HEK293 (cell line): ENCODE measurements around the gene C2.

ENCODE experiments used
- CTCF ChIA-PET: fragments of 350-600 bp; formaldehyde crosslinking; extraction: SDS; loops from one replicate; lab custom pipeline; 2021; ENCODE audit warnings: antibody characterized with exemption; lab: Yijun Ruan, JAX
- POLR2A ChIA-PET: fragments of 300-600 bp; formaldehyde crosslinking; extraction: SDS; loops from one replicate; lab custom pipeline; 2020; ENCODE audit warnings: antibody characterized with exemption, inconsistent platforms; lab: Yijun Ruan, JAX
- H3K27ac ChIP-seq: fragments of 200-500 bp; sonication (Bioruptor generic); 2 replicates; pipeline ENCODE4 v1.5.1; 2014; ENCODE audit warnings: low read depth, low read length, control low read depth, inconsistent platforms; ENCODE audit errors: extremely low read depth
- H3K36me3 ChIP-seq, 2 experiments: fragments of 200-500 bp in 1 of 2; sonication (Bioruptor generic) in 1 of 2; 1 replicate in 1 of 2; 2 replicates in 1 of 2; pipeline ENCODE4 v1.5.1; 2014 to 2017; ENCODE audit warnings: inconsistent platforms in 2 of 2, low read length in 2 of 2; ENCODE audit not compliant: control insufficient read depth in 2 of 2, insufficient read depth in 1 of 2
- H3K4me1 ChIP-seq: fragments of 200-500 bp; sonication (Bioruptor generic); 2 replicates; pipeline ENCODE4 v1.5.1; 2014; ENCODE audit warnings: mild to moderate bottlenecking, low read length, inconsistent platforms; ENCODE audit not compliant: control insufficient read depth, insufficient read depth
- H3K4me3 ChIP-seq: 2 replicates; pipeline ENCODE4 v1.5.1; 2011; ENCODE audit warnings: low read depth, mild to moderate bottlenecking, control low read depth, low read length, moderate library complexity
- H3K9me3 ChIP-seq: fragments of 200-500 bp; sonication (Bioruptor generic); 2 replicates; pipeline ENCODE4 v1.5.1; 2014; ENCODE audit warnings: low read depth, low read length, inconsistent platforms; ENCODE audit not compliant: control insufficient read depth, insufficient read depth
- KLF1 ChIP-seq: fragments of 450-650 bp; formaldehyde crosslinking; IDR thresholded peaks from 2 replicates; pipeline ENCODE4 v1.5.1; 2016; ENCODE audit warnings: missing biosample characterization, missing genetic modification characterization
- KLF7 ChIP-seq: fragments of 450-650 bp; formaldehyde crosslinking; IDR thresholded peaks from 2 replicates; pipeline ENCODE4 v1.5.1; 2016; ENCODE audit warnings: missing biosample characterization, missing genetic modification characterization, borderline replicate concordance
- MYNN ChIP-seq: fragments of 450-650 bp; formaldehyde crosslinking; IDR thresholded peaks from 2 replicates; pipeline ENCODE4 v1.5.1; 2016; ENCODE audit warnings: missing biosample characterization, missing genetic modification characterization, borderline replicate concordance
- REPIN1 ChIP-seq: fragments of 450-650 bp; formaldehyde crosslinking; IDR thresholded peaks from 2 replicates; pipeline ENCODE4 v1.5.1; 2017; ENCODE audit warnings: missing biosample characterization, missing genetic modification characterization, low read depth
- SP3 ChIP-seq: fragments of 450-650 bp; formaldehyde crosslinking; IDR thresholded peaks from 2 replicates; pipeline ENCODE4 v1.5.1; 2016; ENCODE audit warnings: missing biosample characterization, missing genetic modification characterization
- ZNF211 ChIP-seq: fragments of 450-650 bp; formaldehyde crosslinking; IDR thresholded peaks from 2 replicates; pipeline ENCODE4 v1.5.1; 2016; ENCODE audit warnings: low read depth, missing biosample characterization, missing genetic modification characterization
- ZNF23 ChIP-seq: fragments of 450-650 bp; formaldehyde crosslinking; IDR thresholded peaks from 2 replicates; pipeline ENCODE4 v1.5.1; 2016; ENCODE audit warnings: missing biosample characterization, missing genetic modification characterization, borderline replicate concordance
- ZNF571 ChIP-seq: fragments of 450-650 bp; formaldehyde crosslinking; IDR thresholded peaks from 2 replicates; pipeline ENCODE4 v1.5.0; 2017; ENCODE audit warnings: missing biosample characterization, missing genetic modification characterization
- ZNF624 ChIP-seq: fragments of 450-650 bp; formaldehyde crosslinking; IDR thresholded peaks from 2 replicates; pipeline ENCODE4 v1.5.1; 2017; ENCODE audit warnings: missing biosample characterization, missing genetic modification characterization
- ZNF776 ChIP-seq: fragments of 450-650 bp; formaldehyde crosslinking; IDR thresholded peaks from 2 replicates; pipeline ENCODE4 v1.5.0; 2017; ENCODE audit warnings: missing biosample characterization, missing genetic modification characterization, borderline replicate concordance
- TF ChIP-seq, protein P1 (sequence below): fragments of 450-650 bp; formaldehyde crosslinking; IDR thresholded peaks from 2 replicates; pipeline ENCODE4 v1.5.1; 2016; ENCODE audit warnings: missing biosample characterization, missing genetic modification characterization, borderline replicate concordance
- TF ChIP-seq, protein P2 (sequence below): fragments of 450-650 bp; formaldehyde crosslinking; IDR thresholded peaks from 2 replicates; pipeline ENCODE4 v1.5.1; 2017; ENCODE audit warnings: missing biosample characterization, missing genetic modification characterization
- TF ChIP-seq, protein P3 (sequence below): fragments of 450-650 bp; formaldehyde crosslinking; conservative IDR thresholded peaks from 2 replicates; pipeline ENCODE4 v1.5.1; 2016; ENCODE audit warnings: low read depth, missing biosample characterization, missing genetic modification characterization
- TF ChIP-seq, protein P4 (sequence below): fragments of 450-650 bp; formaldehyde crosslinking; IDR thresholded peaks from 2 replicates; pipeline ENCODE4 v1.5.1; 2016; ENCODE audit warnings: missing biosample characterization, missing genetic modification characterization

C2 gene

DNA sequence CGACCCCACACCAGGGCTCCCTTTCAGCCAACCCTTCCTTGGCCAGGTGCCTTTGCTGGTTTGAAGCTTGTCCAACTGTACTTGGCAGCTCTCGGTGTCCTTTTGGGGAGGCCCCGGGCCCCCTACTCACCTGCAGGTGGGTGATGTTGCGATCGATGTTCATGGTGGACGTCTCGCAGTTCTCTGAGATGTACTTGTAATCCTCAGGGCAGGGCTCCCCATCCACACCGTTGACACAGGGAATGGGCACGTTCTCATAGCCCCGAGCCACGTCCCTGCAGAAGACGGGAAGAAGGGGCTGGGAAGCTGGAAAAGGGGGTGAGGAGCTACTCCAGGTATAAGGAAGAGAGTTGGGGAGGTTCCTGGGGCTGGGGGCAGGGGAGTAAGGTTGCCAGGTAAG is 43.8 kb upstream of the C2 start:
- ChIA-PET CTCF (interaction anchor here (0.6 to 1.7 kb wide), 3 partner anchors 114 to 203 kb away, joined by 3 to 5 read pairs (median 4); partner anchors contain the start of gene LY6G5C), POLR2A (interaction anchor here (0.7 to 1.4 kb wide), 3 partner anchors 17 to 56 kb away, joined by 3 to 6 read pairs (median 3); partner anchors contain the start of genes HSPA1B and NEU1)
- H3K4me1 ChIP-seq = no peaks in the 10 kb centered on the region
- H3K4me3 ChIP-seq = no peak overlapping the region
- no peak for TF ChIP-seq ZNF776 (tag by site-specific recombination)
- TF ChIP-seq ZNF624 = no peak
- TF ChIP-seq REPIN1 (tag by site-specific recombination) = no peak
- no peak for TF ChIP-seq ZNF211 (tag by site-specific recombination)
- no peak for TF ChIP-seq KLF1
- TF ChIP-seq, protein P1, sequence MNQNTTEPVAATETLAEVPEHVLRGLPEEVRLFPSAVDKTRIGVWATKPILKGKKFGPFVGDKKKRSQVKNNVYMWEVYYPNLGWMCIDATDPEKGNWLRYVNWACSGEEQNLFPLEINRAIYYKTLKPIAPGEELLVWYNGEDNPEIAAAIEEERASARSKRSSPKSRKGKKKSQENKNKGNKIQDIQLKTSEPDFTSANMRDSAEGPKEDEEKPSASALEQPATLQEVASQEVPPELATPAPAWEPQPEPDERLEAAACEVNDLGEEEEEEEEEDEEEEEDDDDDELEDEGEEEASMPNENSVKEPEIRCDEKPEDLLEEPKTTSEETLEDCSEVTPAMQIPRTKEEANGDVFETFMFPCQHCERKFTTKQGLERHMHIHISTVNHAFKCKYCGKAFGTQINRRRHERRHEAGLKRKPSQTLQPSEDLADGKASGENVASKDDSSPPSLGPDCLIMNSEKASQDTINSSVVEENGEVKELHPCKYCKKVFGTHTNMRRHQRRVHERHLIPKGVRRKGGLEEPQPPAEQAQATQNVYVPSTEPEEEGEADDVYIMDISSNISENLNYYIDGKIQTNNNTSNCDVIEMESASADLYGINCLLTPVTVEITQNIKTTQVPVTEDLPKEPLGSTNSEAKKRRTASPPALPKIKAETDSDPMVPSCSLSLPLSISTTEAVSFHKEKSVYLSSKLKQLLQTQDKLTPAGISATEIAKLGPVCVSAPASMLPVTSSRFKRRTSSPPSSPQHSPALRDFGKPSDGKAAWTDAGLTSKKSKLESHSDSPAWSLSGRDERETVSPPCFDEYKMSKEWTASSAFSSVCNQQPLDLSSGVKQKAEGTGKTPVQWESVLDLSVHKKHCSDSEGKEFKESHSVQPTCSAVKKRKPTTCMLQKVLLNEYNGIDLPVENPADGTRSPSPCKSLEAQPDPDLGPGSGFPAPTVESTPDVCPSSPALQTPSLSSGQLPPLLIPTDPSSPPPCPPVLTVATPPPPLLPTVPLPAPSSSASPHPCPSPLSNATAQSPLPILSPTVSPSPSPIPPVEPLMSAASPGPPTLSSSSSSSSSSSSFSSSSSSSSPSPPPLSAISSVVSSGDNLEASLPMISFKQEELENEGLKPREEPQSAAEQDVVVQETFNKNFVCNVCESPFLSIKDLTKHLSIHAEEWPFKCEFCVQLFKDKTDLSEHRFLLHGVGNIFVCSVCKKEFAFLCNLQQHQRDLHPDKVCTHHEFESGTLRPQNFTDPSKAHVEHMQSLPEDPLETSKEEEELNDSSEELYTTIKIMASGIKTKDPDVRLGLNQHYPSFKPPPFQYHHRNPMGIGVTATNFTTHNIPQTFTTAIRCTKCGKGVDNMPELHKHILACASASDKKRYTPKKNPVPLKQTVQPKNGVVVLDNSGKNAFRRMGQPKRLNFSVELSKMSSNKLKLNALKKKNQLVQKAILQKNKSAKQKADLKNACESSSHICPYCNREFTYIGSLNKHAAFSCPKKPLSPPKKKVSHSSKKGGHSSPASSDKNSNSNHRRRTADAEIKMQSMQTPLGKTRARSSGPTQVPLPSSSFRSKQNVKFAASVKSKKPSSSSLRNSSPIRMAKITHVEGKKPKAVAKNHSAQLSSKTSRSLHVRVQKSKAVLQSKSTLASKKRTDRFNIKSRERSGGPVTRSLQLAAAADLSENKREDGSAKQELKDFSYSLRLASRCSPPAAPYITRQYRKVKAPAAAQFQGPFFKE (tag by site-specific recombination) = no peak
- no peak for TF ChIP-seq ZNF571 (tag by site-specific recombination)
- TF ChIP-seq, protein P2, sequence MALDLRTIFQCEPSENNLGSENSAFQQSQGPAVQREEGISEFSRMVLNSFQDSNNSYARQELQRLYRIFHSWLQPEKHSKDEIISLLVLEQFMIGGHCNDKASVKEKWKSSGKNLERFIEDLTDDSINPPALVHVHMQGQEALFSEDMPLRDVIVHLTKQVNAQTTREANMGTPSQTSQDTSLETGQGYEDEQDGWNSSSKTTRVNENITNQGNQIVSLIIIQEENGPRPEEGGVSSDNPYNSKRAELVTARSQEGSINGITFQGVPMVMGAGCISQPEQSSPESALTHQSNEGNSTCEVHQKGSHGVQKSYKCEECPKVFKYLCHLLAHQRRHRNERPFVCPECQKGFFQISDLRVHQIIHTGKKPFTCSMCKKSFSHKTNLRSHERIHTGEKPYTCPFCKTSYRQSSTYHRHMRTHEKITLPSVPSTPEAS (tag by site-specific recombination) = no peak
- TF ChIP-seq ZNF23 (tag by site-specific recombination) = no peak
- no peak for TF ChIP-seq KLF7 (tag by site-specific recombination)
- TF ChIP-seq, protein P3, sequence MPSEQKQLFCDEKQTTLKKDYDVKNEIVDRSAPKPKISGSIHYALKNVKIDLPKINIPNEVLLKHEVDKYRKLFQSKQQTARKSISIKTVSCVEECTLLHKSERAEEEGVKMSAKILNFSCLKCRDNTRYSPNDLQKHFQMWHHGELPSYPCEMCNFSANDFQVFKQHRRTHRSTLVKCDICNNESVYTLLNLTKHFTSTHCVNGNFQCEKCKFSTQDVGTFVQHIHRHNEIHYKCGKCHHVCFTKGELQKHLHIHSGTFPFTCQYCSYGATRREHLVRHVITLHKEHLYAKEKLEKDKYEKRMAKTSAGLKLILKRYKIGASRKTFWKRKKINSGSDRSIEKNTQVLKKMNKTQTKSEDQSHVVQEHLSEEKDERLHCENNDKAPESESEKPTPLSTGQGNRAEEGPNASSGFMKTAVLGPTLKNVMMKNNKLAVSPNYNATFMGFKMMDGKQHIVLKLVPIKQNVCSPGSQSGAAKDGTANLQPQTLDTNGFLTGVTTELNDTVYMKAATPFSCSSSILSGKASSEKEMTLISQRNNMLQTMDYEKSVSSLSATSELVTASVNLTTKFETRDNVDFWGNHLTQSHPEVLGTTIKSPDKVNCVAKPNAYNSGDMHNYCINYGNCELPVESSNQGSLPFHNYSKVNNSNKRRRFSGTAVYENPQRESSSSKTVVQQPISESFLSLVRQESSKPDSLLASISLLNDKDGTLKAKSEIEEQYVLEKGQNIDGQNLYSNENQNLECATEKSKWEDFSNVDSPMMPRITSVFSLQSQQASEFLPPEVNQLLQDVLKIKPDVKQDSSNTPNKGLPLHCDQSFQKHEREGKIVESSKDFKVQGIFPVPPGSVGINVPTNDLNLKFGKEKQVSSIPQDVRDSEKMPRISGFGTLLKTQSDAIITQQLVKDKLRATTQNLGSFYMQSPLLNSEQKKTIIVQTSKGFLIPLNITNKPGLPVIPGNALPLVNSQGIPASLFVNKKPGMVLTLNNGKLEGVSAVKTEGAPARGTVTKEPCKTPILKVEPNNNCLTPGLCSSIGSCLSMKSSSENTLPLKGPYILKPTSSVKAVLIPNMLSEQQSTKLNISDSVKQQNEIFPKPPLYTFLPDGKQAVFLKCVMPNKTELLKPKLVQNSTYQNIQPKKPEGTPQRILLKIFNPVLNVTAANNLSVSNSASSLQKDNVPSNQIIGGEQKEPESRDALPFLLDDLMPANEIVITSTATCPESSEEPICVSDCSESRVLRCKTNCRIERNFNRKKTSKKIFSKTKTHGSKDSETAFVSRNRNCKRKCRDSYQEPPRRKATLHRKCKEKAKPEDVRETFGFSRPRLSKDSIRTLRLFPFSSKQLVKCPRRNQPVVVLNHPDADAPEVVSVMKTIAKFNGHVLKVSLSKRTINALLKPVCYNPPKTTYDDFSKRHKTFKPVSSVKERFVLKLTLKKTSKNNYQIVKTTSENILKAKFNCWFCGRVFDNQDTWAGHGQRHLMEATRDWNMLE (tag by site-specific recombination) = no peak
- no peak for TF ChIP-seq SP3 (tag by site-specific recombination)
- TF ChIP-seq MYNN (tag by site-specific recombination) = no peak
- TF ChIP-seq, protein P4, sequence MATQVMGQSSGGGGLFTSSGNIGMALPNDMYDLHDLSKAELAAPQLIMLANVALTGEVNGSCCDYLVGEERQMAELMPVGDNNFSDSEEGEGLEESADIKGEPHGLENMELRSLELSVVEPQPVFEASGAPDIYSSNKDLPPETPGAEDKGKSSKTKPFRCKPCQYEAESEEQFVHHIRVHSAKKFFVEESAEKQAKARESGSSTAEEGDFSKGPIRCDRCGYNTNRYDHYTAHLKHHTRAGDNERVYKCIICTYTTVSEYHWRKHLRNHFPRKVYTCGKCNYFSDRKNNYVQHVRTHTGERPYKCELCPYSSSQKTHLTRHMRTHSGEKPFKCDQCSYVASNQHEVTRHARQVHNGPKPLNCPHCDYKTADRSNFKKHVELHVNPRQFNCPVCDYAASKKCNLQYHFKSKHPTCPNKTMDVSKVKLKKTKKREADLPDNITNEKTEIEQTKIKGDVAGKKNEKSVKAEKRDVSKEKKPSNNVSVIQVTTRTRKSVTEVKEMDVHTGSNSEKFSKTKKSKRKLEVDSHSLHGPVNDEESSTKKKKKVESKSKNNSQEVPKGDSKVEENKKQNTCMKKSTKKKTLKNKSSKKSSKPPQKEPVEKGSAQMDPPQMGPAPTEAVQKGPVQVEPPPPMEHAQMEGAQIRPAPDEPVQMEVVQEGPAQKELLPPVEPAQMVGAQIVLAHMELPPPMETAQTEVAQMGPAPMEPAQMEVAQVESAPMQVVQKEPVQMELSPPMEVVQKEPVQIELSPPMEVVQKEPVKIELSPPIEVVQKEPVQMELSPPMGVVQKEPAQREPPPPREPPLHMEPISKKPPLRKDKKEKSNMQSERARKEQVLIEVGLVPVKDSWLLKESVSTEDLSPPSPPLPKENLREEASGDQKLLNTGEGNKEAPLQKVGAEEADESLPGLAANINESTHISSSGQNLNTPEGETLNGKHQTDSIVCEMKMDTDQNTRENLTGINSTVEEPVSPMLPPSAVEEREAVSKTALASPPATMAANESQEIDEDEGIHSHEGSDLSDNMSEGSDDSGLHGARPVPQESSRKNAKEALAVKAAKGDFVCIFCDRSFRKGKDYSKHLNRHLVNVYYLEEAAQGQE = no peak
- no peak overlapping the region for H3K27ac ChIP-seq
- peaks cover 44 to 87% of the 10 kb centered on the region in 2 experiments for H3K36me3 ChIP-seq
- no peaks in the 10 kb centered on the region for H3K9me3 ChIP-seq
